ENCODE results near the gene PATL1.
A peak's percentile ranks its signal among the peaks of the same experiment; 100 is the strongest.

Gene PATL1

GRCh38 chr11:59668950-59669610, at the start of gene PATL1:
Gene PATL1, minus strand, starts transcription at chr11:59669037. Its CDS starts 142 bp downstream, at chr11:59668895.
- in situ Hi-C loops (cut with MboI; ENCODE audit: low pct_unique_long_range_greater_than_20kb, low sequenced_read_pairs, unreplicated experiment) = no loop called here
- peak; percentile 99 for DNase-seq (ENCODE audit: low spot score)
- TF ChIP-seq, protein P1, sequence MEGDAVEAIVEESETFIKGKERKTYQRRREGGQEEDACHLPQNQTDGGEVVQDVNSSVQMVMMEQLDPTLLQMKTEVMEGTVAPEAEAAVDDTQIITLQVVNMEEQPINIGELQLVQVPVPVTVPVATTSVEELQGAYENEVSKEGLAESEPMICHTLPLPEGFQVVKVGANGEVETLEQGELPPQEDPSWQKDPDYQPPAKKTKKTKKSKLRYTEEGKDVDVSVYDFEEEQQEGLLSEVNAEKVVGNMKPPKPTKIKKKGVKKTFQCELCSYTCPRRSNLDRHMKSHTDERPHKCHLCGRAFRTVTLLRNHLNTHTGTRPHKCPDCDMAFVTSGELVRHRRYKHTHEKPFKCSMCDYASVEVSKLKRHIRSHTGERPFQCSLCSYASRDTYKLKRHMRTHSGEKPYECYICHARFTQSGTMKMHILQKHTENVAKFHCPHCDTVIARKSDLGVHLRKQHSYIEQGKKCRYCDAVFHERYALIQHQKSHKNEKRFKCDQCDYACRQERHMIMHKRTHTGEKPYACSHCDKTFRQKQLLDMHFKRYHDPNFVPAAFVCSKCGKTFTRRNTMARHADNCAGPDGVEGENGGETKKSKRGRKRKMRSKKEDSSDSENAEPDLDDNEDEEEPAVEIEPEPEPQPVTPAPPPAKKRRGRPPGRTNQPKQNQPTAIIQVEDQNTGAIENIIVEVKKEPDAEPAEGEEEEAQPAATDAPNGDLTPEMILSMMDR (IDR thresholded peaks at IDR 0.05; ENCODE audit: extremely low read depth, insufficient read depth, missing control alignments) = peak; percentile 13

DNA sequence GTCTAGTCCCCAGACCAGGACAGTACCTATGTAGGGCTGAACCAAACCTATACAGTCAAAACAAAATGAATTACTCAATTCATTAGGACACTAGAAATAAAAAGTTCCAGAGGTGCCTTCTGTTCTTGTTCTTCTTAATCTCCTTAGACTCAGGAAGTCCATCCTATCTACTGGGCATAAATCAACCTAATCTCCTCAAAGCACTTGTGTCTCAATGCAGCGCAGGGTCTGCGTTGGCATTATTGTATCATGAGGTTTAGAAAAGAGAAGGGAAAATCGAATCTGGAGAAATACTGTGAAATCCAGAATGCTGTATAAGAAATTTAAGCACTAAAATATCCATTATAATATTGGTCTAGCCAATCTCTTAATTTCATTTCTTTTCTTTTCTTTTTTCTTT, 47.2 kb upstream of the PATL1 start:
- DNase-seq (ENCODE audit: low spot score) = no peak
- TF ChIP-seq, protein P1 (IDR thresholded peaks at IDR 0.05; ENCODE audit: extremely low read depth, insufficient read depth, missing control alignments) = no peak
- in situ Hi-C loops (cut with MboI; ENCODE audit: low pct_unique_long_range_greater_than_20kb, low sequenced_read_pairs, unreplicated experiment) = no loop called here

DNA sequence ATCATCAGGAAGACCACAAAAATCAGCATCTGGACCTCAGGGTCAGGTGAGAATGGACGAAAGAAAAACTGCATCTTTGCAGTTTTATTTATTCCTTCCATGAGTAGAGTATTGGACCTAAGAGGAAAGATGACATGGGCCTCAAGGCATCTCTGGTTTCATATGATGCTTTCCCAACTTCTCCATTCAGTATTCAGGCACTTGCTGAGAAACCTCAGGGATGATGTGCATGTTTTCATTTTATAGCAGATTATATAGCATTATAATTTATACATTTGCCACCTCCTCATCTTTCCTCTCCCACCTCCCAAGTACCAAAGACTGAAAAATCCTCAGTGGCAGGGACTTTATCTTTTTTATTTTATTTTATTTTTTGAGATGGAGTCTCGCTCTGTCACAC, 44.9 kb upstream of the PATL1 start, which contains the start of gene OR10V1:
OR10V1 (minus strand) TSS at position 101 of the 400 bp plus-strand sequence; CDS start at position 101, 0 bp downstream.
- TF ChIP-seq, protein P1 (IDR thresholded peaks at IDR 0.05; ENCODE audit: extremely low read depth, insufficient read depth, missing control alignments) = no peak
- no peak for DNase-seq (ENCODE audit: low spot score)
- in situ Hi-C loops (cut with MboI; ENCODE audit: low pct_unique_long_range_greater_than_20kb, low sequenced_read_pairs, unreplicated experiment) = no loop called here

GRCh38 chr11:59710136-59710847, 41.5 kb upstream of the PATL1 start:
- TF ChIP-seq, protein P1 (IDR thresholded peaks at IDR 0.05; ENCODE audit: extremely low read depth, insufficient read depth, missing control alignments) = no peak
- no peak for DNase-seq (ENCODE audit: low spot score)
- in situ Hi-C loops (cut with MboI; ENCODE audit: low pct_unique_long_range_greater_than_20kb, low sequenced_read_pairs, unreplicated experiment) = no loop called here

DNA sequence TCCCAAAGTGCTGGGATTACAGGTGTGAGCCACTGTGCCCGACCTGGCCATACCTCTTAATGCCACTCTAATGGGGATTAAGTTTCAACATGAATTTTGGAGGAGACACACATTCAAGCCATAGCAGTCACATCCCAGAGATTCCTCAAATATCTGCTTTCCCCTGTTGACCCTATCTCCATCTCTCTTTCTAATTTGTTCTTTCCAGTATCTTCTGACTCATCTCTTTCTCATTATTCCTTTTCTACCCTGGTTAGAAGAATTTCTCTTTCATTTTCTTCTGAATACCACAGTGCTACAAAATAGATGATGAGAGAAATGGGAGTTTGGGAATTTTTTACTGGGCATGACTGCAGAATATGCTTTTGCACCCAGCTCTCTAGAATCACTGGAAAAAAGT, 39.7 kb upstream of the PATL1 start:
- DNase-seq (ENCODE audit: low spot score) = no peak
- in situ Hi-C loops (cut with MboI; ENCODE audit: low pct_unique_long_range_greater_than_20kb, low sequenced_read_pairs, unreplicated experiment) = no loop called here
- TF ChIP-seq, protein P1 (IDR thresholded peaks at IDR 0.05; ENCODE audit: extremely low read depth, insufficient read depth, missing control alignments) = no peak

DNA sequence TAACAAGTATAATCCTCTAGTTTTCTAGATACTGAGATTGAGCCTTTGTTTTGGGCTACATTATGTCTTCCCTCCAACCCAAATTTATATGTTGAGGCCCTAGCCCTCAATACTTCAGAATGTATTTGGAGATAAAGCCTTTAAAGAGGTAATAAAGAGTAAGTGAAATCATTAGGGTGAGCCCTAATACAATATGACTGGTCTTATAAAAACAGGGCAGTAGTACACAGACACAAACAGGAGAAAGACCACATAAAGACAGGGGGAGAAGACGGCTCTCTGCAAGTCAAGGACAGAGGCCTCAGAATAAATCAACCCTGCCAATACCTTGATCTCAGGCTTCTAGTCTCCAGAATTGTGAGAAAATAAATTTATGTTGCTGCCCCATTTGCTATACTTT, 38.5 kb upstream of the PATL1 start:
- TF ChIP-seq, protein P1 (IDR thresholded peaks at IDR 0.05; ENCODE audit: extremely low read depth, insufficient read depth, missing control alignments) = no peak
- no peak for DNase-seq (ENCODE audit: low spot score)
- in situ Hi-C loops (cut with MboI; ENCODE audit: low pct_unique_long_range_greater_than_20kb, low sequenced_read_pairs, unreplicated experiment) = no loop called here

Data from GM13977 (cell line).